ENCODE results near the gene AMPD3. TPM values are rescaled to one million over a fixed set of nuclear protein-coding genes. Genes with fewer than 3 reads are reported as not detected.

The AMPD3 gene
- total and polyA plus RNA-seq, 4 donors: 3.8 to 29.0 (median 24.2) TPM

GRCh38 chr11:10522276-10522675 is 67.2 kb downstream of the AMPD3 start:
- H3K27ac ChIP-seq (ENCODE audit: low read depth in 1 of 2, low read length in 1 of 2): no peak overlapping the region
- WGBS, 2 donors: 53 to 82% methylated on average over 1 of the region's 1 CpG
- H3K4me3 ChIP-seq: no peak overlapping the region
- no peaks in the 10 kb centered on the region for H3K9me3 ChIP-seq (ENCODE audit: control insufficient read depth in 4 of 4, insufficient read depth in 3 of 4, low read length in 3 of 4)
- ATAC-seq (ENCODE audit: insufficient read depth, low FRiP score) (no peak), DNase-seq (no peak)
- no peak for TF ChIP-seq CTCF (IDR thresholded peaks at IDR 0.05; ENCODE audit: control extremely low read depth, extremely low read depth)
- H3K9ac ChIP-seq (ENCODE audit: insufficient read depth in 1 of 2, low read length in 2 of 2): no peak overlapping the region
- H3K36me3 ChIP-seq (ENCODE audit: control insufficient read depth in 4 of 4, insufficient read depth in 4 of 4, low read length in 4 of 4): peaks cover 2 to 42% (median 17%) of the 10 kb centered on the region in 4 donors
- H3K27me3 ChIP-seq (ENCODE audit: control insufficient read depth in 3 of 3, insufficient read depth in 3 of 3, low read length in 2 of 3): no peaks in the 10 kb centered on the region
- H3K4me1 ChIP-seq (ENCODE audit: control insufficient read depth in 5 of 5, insufficient read depth in 5 of 5, low read length in 5 of 5): peaks cover 0 to 1% (median 0%) of the 10 kb centered on the region in 5 donors

GRCh38 chr11:10522921-10523320 is 67.9 kb downstream of the AMPD3 start:
- Histone ChIP-seq H3K9ac (ENCODE audit: insufficient read depth in 1 of 2, low read length in 2 of 2) (no peak overlapping the region), H3K4me3 (no peak overlapping the region), H3K9me3 (ENCODE audit: control insufficient read depth in 4 of 4, insufficient read depth in 3 of 4, low read length in 3 of 4) (no peaks in the 10 kb centered on the region), H3K27ac (ENCODE audit: low read depth in 1 of 2, low read length in 1 of 2) (no peak overlapping the region), H3K36me3 (ENCODE audit: control insufficient read depth in 4 of 4, insufficient read depth in 4 of 4, low read length in 4 of 4) (peaks cover 6 to 47% (median 20%) of the 10 kb centered on the region in 4 donors), H3K27me3 (ENCODE audit: control insufficient read depth in 3 of 3, insufficient read depth in 3 of 3, low read length in 2 of 3) (no peaks in the 10 kb centered on the region), H3K4me1 (ENCODE audit: control insufficient read depth in 5 of 5, insufficient read depth in 5 of 5, low read length in 5 of 5) (peaks cover 0 to 2% (median 0%) of the 10 kb centered on the region in 5 donors)
- WGBS, 2 donors: 58 to 60% methylated on average over 2 of the region's 2 CpGs
- TF ChIP-seq CTCF (IDR thresholded peaks at IDR 0.05; ENCODE audit: control extremely low read depth, extremely low read depth): no peak
- ATAC-seq (ENCODE audit: insufficient read depth, low FRiP score): no peak
- DNase-seq: no peak

GRCh38 chr11:10524471-10524870 is 69.4 kb downstream of the AMPD3 start:
- Histone ChIP-seq H3K27ac (ENCODE audit: low read depth in 1 of 2, low read length in 1 of 2) (no peak overlapping the region), H3K27me3 (ENCODE audit: control insufficient read depth in 3 of 3, insufficient read depth in 3 of 3, low read length in 2 of 3) (no peaks in the 10 kb centered on the region), H3K4me3 (no peak overlapping the region), H3K36me3 (ENCODE audit: control insufficient read depth in 4 of 4, insufficient read depth in 4 of 4, low read length in 4 of 4) (peaks cover 6 to 50% (median 27%) of the 10 kb centered on the region in 4 donors), H3K9ac (ENCODE audit: insufficient read depth in 1 of 2, low read length in 2 of 2) (no peak overlapping the region), H3K9me3 (ENCODE audit: control insufficient read depth in 4 of 4, insufficient read depth in 3 of 4, low read length in 3 of 4) (no peaks in the 10 kb centered on the region), H3K4me1 (ENCODE audit: control insufficient read depth in 5 of 5, insufficient read depth in 5 of 5, low read length in 5 of 5) (peaks cover 0 to 5% (median 1%) of the 10 kb centered on the region in 5 donors)
- TF ChIP-seq CTCF (IDR thresholded peaks at IDR 0.05; ENCODE audit: control extremely low read depth, extremely low read depth): no peak
- DNase-seq: peak in 2 of 3 donors; percentile 12 to 38
- WGBS, 2 donors: 36 to 63% methylated on average over 1 of the region's 1 CpG
- ATAC-seq (ENCODE audit: insufficient read depth, low FRiP score): no peak
